ENCODE measurements around the gene MYMX.

MYMX gene

GRCh38 chr6:44265722-44266233 is 49.1 kb downstream of the MYMX start:
- peak in 1 of 2 experiments; percentile 71 for DNase-seq

GRCh38 chr6:44266347-44266746 is 49.6 kb downstream of the MYMX start:
- no peak for DNase-seq

DNA sequence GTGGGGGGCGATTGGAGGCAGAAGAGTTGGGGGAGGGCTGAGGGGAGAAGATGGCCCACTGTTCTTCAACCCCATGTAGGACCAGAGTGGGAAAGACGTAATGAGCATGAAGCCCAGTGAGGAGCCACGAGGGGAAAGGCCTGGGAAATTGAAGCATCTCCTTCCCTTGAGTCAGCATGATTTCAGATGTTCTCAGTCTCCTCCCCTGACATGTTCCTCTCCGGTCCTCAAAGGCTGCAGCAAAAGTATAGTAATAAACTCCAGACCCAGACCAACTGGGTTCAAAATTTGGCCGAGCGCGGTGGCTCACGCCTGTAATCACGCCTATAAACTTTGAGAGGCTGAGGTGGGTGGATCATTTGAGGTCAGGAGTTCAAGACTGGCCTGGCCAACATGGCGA is 50.5 kb downstream of the MYMX start:
- no peak for DNase-seq

Data from Kasumi-1 (cell line).